ENCODE data around the gene IQCK.
"Not testable (repeated sequence)": the region's sequence is repeated elsewhere in the genome, so short reads cannot be mapped to it uniquely, and the experiment has no call there.

Gene IQCK

GRCh38 chr16:19785081-19785480 lies 67.0 kb downstream of the IQCK start:
- Histone ChIP-seq H4K20me1 (ENCODE audit: low read depth, low read length) (no peaks in the 10 kb centered on the region), H3K27me3 (ENCODE audit: low read length) (no peaks in the 10 kb centered on the region), H3K27ac (ENCODE audit: low read depth, low read length) (no peak overlapping the region), H3K9ac (ENCODE audit: low read length) (no peak overlapping the region), H3K4me2 (ENCODE audit: low read depth, low read length, poor library complexity, severe bottlenecking) (no peak overlapping the region), H3K36me3 (ENCODE audit: low read length) (no peaks in the 10 kb centered on the region), H3K9me2 (replicated peaks; ENCODE audit: insufficient read depth, low read length) (no peaks in the 10 kb centered on the region), H2AFZ (ENCODE audit: low read depth, low read length, severe bottlenecking) (no peak overlapping the region), H3K4me3 (ENCODE audit: insufficient read depth, low read length, poor library complexity, severe bottlenecking) (no peak overlapping the region), H3F3A (ENCODE audit: insufficient read depth) (no peaks in the 10 kb centered on the region), H3K9me3 (ENCODE audit: insufficient read depth, low read length) (no peaks in the 10 kb centered on the region), H3K79me2 (ENCODE audit: insufficient read depth, low read length) (no peaks in the 10 kb centered on the region)
- no peak for TF ChIP-seq EZH2phosphoT487 (conservative IDR thresholded peaks at IDR 0.05; ENCODE audit: low read length)
- TF ChIP-seq CTCF (IDR thresholded peaks at IDR 0.05; ENCODE audit: insufficient read depth, low read length, poor library complexity, severe bottlenecking), result no peak

DNA sequence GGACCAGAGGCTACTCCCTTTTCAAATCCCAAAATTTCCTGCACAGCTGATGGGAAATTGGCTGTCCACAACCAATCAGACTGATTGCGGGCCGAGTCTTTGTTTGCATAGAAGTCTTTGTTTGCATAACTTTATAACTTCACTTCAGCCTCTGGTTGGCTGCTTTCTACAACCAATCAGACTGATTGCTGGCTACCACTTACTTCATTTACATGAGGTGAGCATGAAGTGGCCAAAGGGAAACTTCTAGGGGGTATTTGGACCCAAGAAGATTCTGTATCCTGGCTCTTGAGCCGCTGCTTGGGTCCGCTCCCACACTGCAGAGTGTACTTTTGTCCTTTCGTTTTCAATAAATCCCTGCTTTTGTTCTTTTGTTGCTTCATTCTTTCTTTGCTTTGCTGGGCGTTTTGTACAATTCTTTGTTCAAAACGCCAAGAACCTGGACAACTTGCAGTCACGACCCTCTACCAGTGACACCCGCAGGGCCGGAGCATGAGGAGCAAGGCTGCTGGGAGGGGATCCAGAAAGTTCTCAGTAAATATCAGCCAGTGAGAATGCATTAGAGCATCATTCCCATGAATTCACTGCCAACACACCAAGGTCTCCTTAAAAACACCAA lies 67.5 kb downstream of the IQCK start:
- Histone ChIP-seq H3K4me3 (ENCODE audit: insufficient read depth, low read length, poor library complexity, severe bottlenecking) (no peak overlapping the region), H3K9me3 (ENCODE audit: insufficient read depth, low read length) (no peaks in the 10 kb centered on the region), H3K9ac (ENCODE audit: low read length) (no peak overlapping the region), H4K20me1 (ENCODE audit: low read depth, low read length) (no peaks in the 10 kb centered on the region), H3K4me2 (ENCODE audit: low read depth, low read length, poor library complexity, severe bottlenecking) (no peak overlapping the region), H3F3A (ENCODE audit: insufficient read depth) (no peaks in the 10 kb centered on the region), H3K27me3 (ENCODE audit: low read length) (no peaks in the 10 kb centered on the region), H3K36me3 (ENCODE audit: low read length) (no peaks in the 10 kb centered on the region), H3K79me2 (ENCODE audit: insufficient read depth, low read length) (no peaks in the 10 kb centered on the region), H3K9me2 (replicated peaks; ENCODE audit: insufficient read depth, low read length) (no peaks in the 10 kb centered on the region), H3K27ac (ENCODE audit: low read depth, low read length) (no peak overlapping the region), H2AFZ (ENCODE audit: low read depth, low read length, severe bottlenecking) (no peak overlapping the region)
- TF ChIP-seq EZH2phosphoT487 (conservative IDR thresholded peaks at IDR 0.05; ENCODE audit: low read length) (no peak), CTCF (IDR thresholded peaks at IDR 0.05; ENCODE audit: insufficient read depth, low read length, poor library complexity, severe bottlenecking) (no peak)

DNA sequence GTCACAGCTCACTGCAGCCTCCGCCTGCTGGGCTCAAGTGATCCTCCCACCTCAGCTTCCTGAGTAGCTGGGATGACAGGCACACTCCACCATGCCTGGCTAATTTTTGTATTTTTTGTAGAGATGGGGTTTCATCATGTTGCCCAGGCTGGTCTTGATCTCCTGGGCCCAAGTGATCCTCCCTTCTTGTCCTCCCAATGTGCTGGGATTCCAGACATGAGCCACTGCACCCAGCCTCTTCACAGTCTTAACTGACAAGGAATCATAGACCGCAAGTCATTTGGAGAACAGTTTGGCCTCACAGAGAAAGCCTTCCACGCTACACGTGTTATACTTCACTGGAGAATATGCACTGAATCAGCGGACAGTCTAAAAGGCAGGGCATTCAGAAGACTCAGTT lies 83.3 kb downstream of the IQCK start:
- not testable (repeated sequence) for H3F3A ChIP-seq (ENCODE audit: insufficient read depth); H3K79me2 ChIP-seq (ENCODE audit: insufficient read depth, low read length); H3K9me2 ChIP-seq (replicated peaks; ENCODE audit: insufficient read depth, low read length); H3K27me3 ChIP-seq (ENCODE audit: low read length); H4K20me1 ChIP-seq (ENCODE audit: low read depth, low read length); H3K27ac ChIP-seq (ENCODE audit: low read depth, low read length); H3K36me3 ChIP-seq (ENCODE audit: low read length); H3K4me2 ChIP-seq (ENCODE audit: low read depth, low read length, poor library complexity, severe bottlenecking); H3K9ac ChIP-seq (ENCODE audit: low read length); H3K9me3 ChIP-seq (ENCODE audit: insufficient read depth, low read length); H3K4me3 ChIP-seq (ENCODE audit: insufficient read depth, low read length, poor library complexity, severe bottlenecking); H2AFZ ChIP-seq (ENCODE audit: low read depth, low read length, severe bottlenecking)

DNA sequence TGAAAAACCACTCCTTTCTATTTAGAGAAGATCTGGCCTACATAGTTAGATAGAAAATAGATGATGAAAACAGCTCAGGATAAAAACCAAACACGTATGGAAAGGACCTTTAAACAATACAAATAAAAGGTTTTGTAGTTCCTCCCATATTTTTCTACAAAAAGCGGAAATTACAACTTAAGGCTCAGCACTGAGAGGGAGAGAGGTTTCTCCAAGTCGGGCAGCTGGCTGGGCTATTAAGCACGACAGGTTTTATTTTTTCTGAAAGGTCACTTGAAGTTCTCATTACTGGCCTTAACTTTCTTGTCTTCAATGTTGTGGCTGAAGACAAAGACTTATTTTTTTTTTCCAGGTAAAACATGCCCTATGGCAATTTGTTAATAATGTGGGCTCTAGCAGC lies 83.8 kb downstream of the IQCK start:
- not testable (repeated sequence) for H2AFZ ChIP-seq (ENCODE audit: low read depth, low read length, severe bottlenecking); H4K20me1 ChIP-seq (ENCODE audit: low read depth, low read length); H3K9me2 ChIP-seq (replicated peaks; ENCODE audit: insufficient read depth, low read length); H3F3A ChIP-seq (ENCODE audit: insufficient read depth); H3K9ac ChIP-seq (ENCODE audit: low read length); H3K79me2 ChIP-seq (ENCODE audit: insufficient read depth, low read length); H3K4me3 ChIP-seq (ENCODE audit: insufficient read depth, low read length, poor library complexity, severe bottlenecking); H3K36me3 ChIP-seq (ENCODE audit: low read length); H3K27me3 ChIP-seq (ENCODE audit: low read length); H3K27ac ChIP-seq (ENCODE audit: low read depth, low read length); H3K9me3 ChIP-seq (ENCODE audit: insufficient read depth, low read length); H3K4me2 ChIP-seq (ENCODE audit: low read depth, low read length, poor library complexity, severe bottlenecking)

All from SU-DHL-6 (cell line).